ENCODE data around the gene HSPA12B.
A peak's percentile ranks its signal among the peaks of the same experiment; 100 is the strongest.

HSPA12B gene

GRCh38 chr20:3691306-3691705 lies 41.2 kb upstream of the HSPA12B start:
- no peak overlapping the region for H3K4me3 ChIP-seq (ENCODE audit: low read length)

GRCh38 chr20:3691897-3692296 lies 40.6 kb upstream of the HSPA12B start:
- no peak for TF ChIP-seq CTCF (IDR thresholded peaks at IDR 0.05; ENCODE audit: insufficient read depth, low read depth, low read length, missing control alignments)

More at GRCh38 chr20:3691306-3691705, 41.2 kb upstream of the HSPA12B start:
- no peak for DNase-seq (ENCODE audit: low read depth)
- no peak for TF ChIP-seq CTCF (IDR thresholded peaks at IDR 0.05; ENCODE audit: insufficient read depth, low read depth, low read length, missing control alignments)

GRCh38 chr20:3692706-3693294 lies 39.7 kb upstream of the HSPA12B start:
- no peak for DNase-seq (ENCODE audit: low read depth)
- TF ChIP-seq CTCF (IDR thresholded peaks at IDR 0.05; ENCODE audit: insufficient read depth, low read depth, low read length, missing control alignments): no peak
- H3K4me3 ChIP-seq (ENCODE audit: low read length): no peak overlapping the region

More at GRCh38 chr20:3691897-3692296, 40.6 kb upstream of the HSPA12B start:
- H3K4me3 ChIP-seq (ENCODE audit: low read length): no peak overlapping the region
- DNase-seq (ENCODE audit: low read depth): no peak

GRCh38 chr20:3693376-3693775 lies 39.1 kb upstream of the HSPA12B start:
- no peak overlapping the region for H3K4me3 ChIP-seq (ENCODE audit: low read length)
- no peak for TF ChIP-seq CTCF (IDR thresholded peaks at IDR 0.05; ENCODE audit: insufficient read depth, low read depth, low read length, missing control alignments)
- DNase-seq (ENCODE audit: low read depth): no peak

- TF ChIP-seq CTCF (IDR thresholded peaks at IDR 0.05; ENCODE audit: insufficient read depth, low read depth, low read length, missing control alignments): no peak
- H3K4me3 ChIP-seq (ENCODE audit: low read length): no peak overlapping the region
- no peak for DNase-seq (ENCODE audit: low read depth)
Observed at GRCh38 chr20:3694864-3695263, 37.6 kb upstream of the HSPA12B start.

GRCh38 chr20:3696200-3696599 lies 36.3 kb upstream of the HSPA12B start:
- H3K4me3 ChIP-seq (ENCODE audit: low read length): no peak overlapping the region
- no peak for DNase-seq (ENCODE audit: low read depth)
- peak; percentile 30 for TF ChIP-seq CTCF (IDR thresholded peaks at IDR 0.05; ENCODE audit: insufficient read depth, low read depth, low read length, missing control alignments)

All from epithelial cell of esophagus (primary cell).